Amniotic stem cell (primary cell): ENCODE results near the gene CHRNB2.
A peak's percentile ranks its signal among the peaks of the same experiment; 100 is the strongest.

ENCODE experiments used
- DNase-seq: peaks from one replicate; lab custom pipeline; 2025; lab: John Stamatoyannopoulos, UW

The CHRNB2 gene

GRCh38 chr1:154611150-154611862 is 43.7 kb downstream of the CHRNB2 start:
- no peak for DNase-seq

DNA sequence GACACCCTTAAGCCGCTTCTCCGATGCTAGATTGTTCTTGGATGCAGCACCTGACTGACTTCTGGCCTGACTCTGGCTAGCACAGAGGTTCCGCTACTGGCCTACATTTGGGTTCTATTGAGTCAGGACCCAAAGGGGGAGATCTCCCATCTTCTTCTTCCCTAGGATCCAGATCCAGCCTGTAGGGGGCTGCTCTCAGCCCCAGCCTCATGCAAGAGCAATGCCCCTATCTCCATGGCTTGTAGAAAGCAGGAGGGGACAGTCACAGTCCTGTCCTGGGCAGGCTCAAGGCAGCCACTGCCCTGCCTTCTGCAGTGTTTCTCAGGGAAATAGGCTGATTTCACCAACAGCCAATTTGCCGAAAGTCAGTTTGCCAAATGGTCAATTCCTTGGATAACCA is 46.7 kb downstream of the CHRNB2 start:
- DNase-seq = no peak

GRCh38 chr1:154614901-154615300 is 47.3 kb downstream of the CHRNB2 start:
- no peak for DNase-seq

- DNase-seq = no peak
Observed at GRCh38 chr1:154615411-154615810, 47.8 kb downstream of the CHRNB2 start.

- no peak for DNase-seq
Observed at GRCh38 chr1:154616659-154617345, 49.2 kb downstream of the CHRNB2 start.

DNA sequence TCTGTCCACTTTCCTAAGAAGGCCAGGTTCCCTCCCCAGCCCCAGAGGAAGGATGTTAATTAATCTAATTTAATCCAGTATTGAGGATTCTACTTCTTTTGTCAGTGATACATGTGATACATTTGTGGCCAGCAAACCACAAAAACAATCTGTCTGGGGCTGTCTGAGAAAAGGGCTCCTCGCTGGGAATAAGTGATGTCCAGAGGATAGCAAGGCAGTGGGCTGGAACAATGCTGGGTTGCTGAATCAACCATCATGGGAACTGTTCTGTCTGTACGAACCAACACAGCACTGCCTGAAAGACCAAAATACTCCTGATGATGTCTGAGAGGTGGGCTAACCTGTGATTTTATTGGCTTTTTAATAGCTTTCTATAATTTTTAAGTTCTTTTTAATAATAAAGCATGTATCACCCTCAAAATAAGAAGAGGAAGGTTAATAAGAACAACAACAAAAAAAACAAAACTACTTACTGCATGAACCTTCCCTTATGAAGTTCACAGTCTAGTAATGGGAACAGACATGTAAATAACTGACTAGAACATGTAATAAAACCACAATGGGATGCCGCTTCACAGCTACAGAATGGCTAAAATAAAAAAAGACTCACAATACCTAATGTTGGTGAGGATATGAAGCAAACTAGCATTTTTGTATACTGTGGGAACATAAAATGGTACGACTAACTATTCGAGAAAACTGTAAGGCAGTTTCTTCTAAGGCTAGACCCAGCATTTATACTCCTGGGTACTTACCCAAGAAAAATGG is 51.8 kb downstream of the CHRNB2 start:
- no peak for DNase-seq

GRCh38 chr1:154620751-154621150 is 53.2 kb downstream of the CHRNB2 start:
- no peak for DNase-seq

DNA sequence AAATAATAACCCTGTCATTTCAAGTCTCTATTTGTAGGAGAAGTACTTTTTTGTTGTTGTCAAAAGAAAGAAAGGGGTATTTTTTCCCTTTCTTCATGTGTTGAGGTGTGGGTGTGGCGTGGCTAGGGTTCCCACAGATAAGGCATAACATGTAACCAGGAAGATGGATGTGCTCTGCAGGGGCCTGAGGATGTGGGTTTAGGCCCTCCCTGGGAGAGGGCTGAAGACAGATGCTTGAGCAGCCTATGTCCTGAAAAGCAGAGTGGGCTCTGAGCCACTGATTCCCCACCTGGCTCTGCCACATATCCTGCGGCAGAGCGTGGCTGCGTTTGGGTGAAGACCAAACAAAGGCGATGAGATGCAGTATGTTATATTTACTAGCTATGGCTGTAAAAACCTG is 54.3 kb downstream of the CHRNB2 start:
- DNase-seq = no peak

DNA sequence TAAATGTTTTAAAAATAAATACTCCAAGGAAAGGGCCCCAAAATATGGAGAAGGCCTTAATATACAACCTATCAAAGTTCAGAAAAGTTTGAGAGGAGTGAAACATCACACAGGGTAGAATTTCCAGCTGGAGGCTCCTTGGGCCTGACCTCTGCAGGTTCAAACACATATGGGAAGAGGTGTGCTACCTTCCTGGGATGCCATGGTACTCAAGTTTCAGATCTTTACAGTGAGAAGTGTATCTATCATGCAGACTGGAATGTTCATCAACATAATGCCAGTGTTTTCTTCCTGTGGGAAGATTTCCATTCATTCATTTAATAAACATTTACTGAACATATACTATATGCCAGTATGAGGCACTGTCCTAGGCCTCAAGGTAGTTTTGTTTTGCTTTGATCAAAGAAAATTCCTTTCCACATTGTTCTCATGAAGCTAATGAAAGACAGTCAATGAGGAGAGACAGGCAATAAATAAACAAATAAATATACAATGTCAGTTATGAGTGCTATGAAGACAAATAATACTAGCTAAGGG is 55.0 kb downstream of the CHRNB2 start:
- no peak for DNase-seq

- no peak for DNase-seq
Observed at GRCh38 chr1:154623358-154623757, 55.8 kb downstream of the CHRNB2 start.

DNA sequence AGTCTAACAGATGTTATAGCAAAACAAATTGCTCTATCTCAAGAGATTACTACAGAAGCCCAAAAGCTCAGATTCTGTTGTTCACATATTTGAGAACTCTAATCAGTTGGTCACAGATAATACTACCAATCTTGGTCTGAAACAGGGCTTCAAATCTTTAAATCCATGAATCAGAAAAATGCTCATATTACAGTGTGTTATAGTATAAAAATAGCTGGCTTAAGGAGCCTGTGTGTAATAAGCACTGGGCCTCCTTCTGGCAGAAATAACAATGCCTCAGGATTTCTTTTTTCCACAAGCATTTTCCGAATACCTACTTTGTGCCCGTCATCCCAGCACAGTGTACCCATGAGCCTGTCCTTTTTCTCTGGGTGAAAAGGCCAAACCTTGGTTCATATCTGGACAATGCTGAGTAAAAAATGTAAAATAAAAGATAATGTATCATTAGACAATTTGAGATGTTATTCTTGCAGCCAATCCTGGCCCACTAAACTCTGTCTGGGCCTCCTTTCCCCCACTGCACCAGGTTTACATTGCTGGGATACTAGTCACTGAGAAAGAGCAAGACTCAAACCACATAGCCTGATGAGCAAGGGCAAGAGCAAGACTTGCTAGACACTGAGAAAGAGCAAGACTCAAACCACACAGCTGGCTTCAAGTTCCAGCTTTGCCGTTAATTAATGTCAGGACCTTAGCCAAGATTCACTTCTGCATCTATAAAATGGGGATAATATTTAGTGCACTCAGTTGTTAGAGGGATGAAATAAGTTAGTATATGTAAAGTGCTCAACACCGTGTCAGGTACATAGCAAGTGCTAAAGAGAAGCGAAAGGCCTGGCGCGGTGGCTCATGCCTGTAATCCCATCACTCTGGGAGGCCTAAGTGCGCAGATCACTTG is 57.4 kb downstream of the CHRNB2 start:
- peak; percentile 32 for DNase-seq

GRCh38 chr1:154626456-154627256 is 59.1 kb downstream of the CHRNB2 start:
- no peak for DNase-seq

DNA sequence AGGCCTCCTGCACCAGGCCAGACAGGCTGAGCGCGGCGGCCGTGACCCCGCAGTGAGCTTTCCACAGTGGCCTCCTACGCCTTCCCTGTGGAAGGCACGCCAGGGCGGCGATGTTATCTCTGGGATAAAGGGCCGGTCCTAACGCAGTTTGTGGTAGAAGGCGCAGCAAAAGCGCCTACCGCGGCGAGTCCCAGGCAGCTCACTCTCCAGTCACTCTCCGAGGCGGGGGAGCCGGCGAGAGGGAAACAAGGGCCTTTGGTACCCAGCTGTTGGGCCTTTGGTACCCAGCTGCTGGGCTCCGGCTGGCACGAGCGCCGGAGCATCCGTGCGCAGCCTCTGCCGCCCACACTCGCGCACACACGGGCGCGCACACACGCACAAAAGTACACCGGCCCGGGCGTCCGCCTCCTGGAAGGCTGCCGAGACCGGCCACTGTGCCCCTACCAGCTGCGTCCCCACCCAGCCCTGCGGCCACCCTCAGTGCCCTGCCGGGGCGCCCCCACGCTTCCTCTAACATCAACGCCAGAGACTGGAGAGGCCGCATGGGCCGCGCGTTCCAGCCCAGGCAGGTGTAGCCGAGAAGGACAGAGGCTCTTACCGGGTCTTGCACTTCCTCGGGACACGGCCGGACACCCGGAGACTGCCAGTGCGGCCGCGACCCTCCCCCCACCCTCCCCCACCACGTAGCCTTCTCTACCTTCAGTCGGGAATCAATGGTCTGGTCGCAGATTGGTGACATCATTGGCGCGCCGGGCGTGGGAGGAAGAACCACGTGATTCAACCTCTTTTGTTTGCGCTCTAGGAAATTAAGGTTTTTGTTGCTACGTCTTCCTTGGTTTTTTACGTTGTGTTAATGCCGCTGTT is 59.9 kb downstream of the CHRNB2 start:
- DNase-seq = peak; percentile 63

GRCh38 chr1:154628121-154628405 is 60.5 kb downstream of the CHRNB2 start:
- DNase-seq = no peak

- no peak for DNase-seq
Observed at GRCh38 chr1:154629061-154629674, 61.6 kb downstream of the CHRNB2 start.
